ENCODE measurements around the gene C4orf50. TPM values are rescaled to one million over a fixed set of nuclear protein-coding genes. Genes with fewer than 3 reads are reported as not detected.
"Not testable (repeated sequence)": the region's sequence is repeated elsewhere in the genome, so short reads cannot be mapped to it uniquely, and the experiment has no call there.

Gene C4orf50
- polyA plus RNA-seq, 2 donors, result under 0.01 to 0.02 TPM

- WGBS, 2 donors, result 59 to 68% methylated on average over 3 of the region's 3 CpGs
- Histone ChIP-seq H3K27ac (ENCODE audit: low read depth in 2 of 2, low read length in 1 of 2) (no peak overlapping the region), H3K4me3 (ENCODE audit: low read depth in 1 of 2, low read length in 2 of 2) (no peak overlapping the region), H3K9me3 (ENCODE audit: control insufficient read depth in 2 of 2, insufficient read depth in 1 of 2, low read depth in 1 of 2, low read length in 1 of 2) (no peaks in the 10 kb centered on the region), H3K4me1 (ENCODE audit: control insufficient read depth in 2 of 2, insufficient read depth in 2 of 2, low read length in 1 of 2) (no peaks in the 10 kb centered on the region), H3K27me3 (ENCODE audit: control insufficient read depth in 1 of 2, insufficient read depth in 2 of 2, low read length in 2 of 2) (peaks cover 3 to 4% of the 10 kb centered on the region in 2 donors), H3K36me3 (ENCODE audit: control insufficient read depth in 2 of 2, insufficient read depth in 2 of 2, low read length in 1 of 2) (no peaks in the 10 kb centered on the region)
These were observed 7.4 kb downstream of the C4orf50 start for GRCh38 chr4:6010789-6011188.

DNA sequence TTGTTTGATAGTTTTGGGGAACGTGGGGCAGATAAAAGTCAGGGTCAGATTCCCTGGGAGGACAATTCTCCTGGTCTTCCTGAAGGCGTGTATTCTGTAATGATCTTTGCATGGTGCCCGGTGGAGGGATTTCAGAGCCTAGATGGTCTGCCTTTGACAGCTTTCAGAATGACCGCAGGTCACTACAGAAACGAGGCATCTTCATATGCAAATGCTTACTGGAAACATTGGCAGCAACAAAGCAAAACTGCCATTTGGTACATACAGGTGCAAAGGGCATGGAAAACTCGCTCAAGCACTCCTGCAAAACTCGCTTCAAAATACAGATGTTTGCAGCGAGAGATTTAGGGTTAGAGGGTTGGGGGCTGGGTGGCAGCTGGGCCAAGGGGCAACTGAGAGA lies 8.8 kb downstream of the C4orf50 start:
- 34 to 43% methylated on average over 8 of the region's 8 CpGs for WGBS, 2 donors
- no peaks in the 10 kb centered on the region for H3K36me3 ChIP-seq (ENCODE audit: control insufficient read depth in 2 of 2, insufficient read depth in 2 of 2, low read length in 1 of 2)
- peaks cover 3 to 4% of the 10 kb centered on the region in 2 donors for H3K27me3 ChIP-seq (ENCODE audit: control insufficient read depth in 1 of 2, insufficient read depth in 2 of 2, low read length in 2 of 2)
- H3K4me1 ChIP-seq (ENCODE audit: control insufficient read depth in 2 of 2, insufficient read depth in 2 of 2, low read length in 1 of 2), result no peaks in the 10 kb centered on the region
- no peak overlapping the region for H3K27ac ChIP-seq (ENCODE audit: low read depth in 2 of 2, low read length in 1 of 2)
- H3K4me3 ChIP-seq (ENCODE audit: low read depth in 1 of 2, low read length in 2 of 2), result no peak overlapping the region
- no peaks in the 10 kb centered on the region for H3K9me3 ChIP-seq (ENCODE audit: control insufficient read depth in 2 of 2, insufficient read depth in 1 of 2, low read depth in 1 of 2, low read length in 1 of 2)

- H3K4me1 ChIP-seq (ENCODE audit: control insufficient read depth in 2 of 2, insufficient read depth in 2 of 2, low read length in 1 of 2), result no peaks in the 10 kb centered on the region
- no peak overlapping the region for H3K27ac ChIP-seq (ENCODE audit: low read depth in 2 of 2, low read length in 1 of 2)
- WGBS, 2 donors, result 61 to 66% methylated on average over 19 of the region's 19 CpGs
- H3K9me3 ChIP-seq (ENCODE audit: control insufficient read depth in 2 of 2, insufficient read depth in 1 of 2, low read depth in 1 of 2, low read length in 1 of 2), result no peaks in the 10 kb centered on the region
- H3K36me3 ChIP-seq (ENCODE audit: control insufficient read depth in 2 of 2, insufficient read depth in 2 of 2, low read length in 1 of 2), result no peaks in the 10 kb centered on the region
- H3K27me3 ChIP-seq (ENCODE audit: control insufficient read depth in 1 of 2, insufficient read depth in 2 of 2, low read length in 2 of 2), result peaks cover 3 to 4% of the 10 kb centered on the region in 2 donors
- no peak overlapping the region for H3K4me3 ChIP-seq (ENCODE audit: low read depth in 1 of 2, low read length in 2 of 2)
These were observed 9.4 kb downstream of the C4orf50 start for GRCh38 chr4:6008766-6009385.

- peaks cover 2 to 4% of the 10 kb centered on the region in 2 donors for H3K27me3 ChIP-seq (ENCODE audit: control insufficient read depth in 1 of 2, insufficient read depth in 2 of 2, low read length in 2 of 2)
- WGBS, 2 donors, result 20% methylated on average over 40 to 54 of the region's 54 CpGs
- H3K27ac ChIP-seq (ENCODE audit: low read depth in 2 of 2, low read length in 1 of 2), result no peak overlapping the region
- no peaks in the 10 kb centered on the region for H3K4me1 ChIP-seq (ENCODE audit: control insufficient read depth in 2 of 2, insufficient read depth in 2 of 2, low read length in 1 of 2)
- H3K36me3 ChIP-seq (ENCODE audit: control insufficient read depth in 2 of 2, insufficient read depth in 2 of 2, low read length in 1 of 2), result no peaks in the 10 kb centered on the region
- no peaks in the 10 kb centered on the region for H3K9me3 ChIP-seq (ENCODE audit: control insufficient read depth in 2 of 2, insufficient read depth in 1 of 2, low read depth in 1 of 2, low read length in 1 of 2)
- no peak overlapping the region for H3K4me3 ChIP-seq (ENCODE audit: low read depth in 1 of 2, low read length in 2 of 2)
These were observed 10.1 kb downstream of the C4orf50 start for GRCh38 chr4:6008092-6008551.

GRCh38 chr4:6005175-6005574 lies 13.1 kb downstream of the C4orf50 start:
- Histone ChIP-seq H3K27ac (ENCODE audit: low read depth in 2 of 2, low read length in 1 of 2) (no peak overlapping the region), H3K27me3 (ENCODE audit: control insufficient read depth in 1 of 2, insufficient read depth in 2 of 2, low read length in 2 of 2) (peaks cover 0 to 4% of the 10 kb centered on the region in 2 donors), H3K9me3 (ENCODE audit: control insufficient read depth in 2 of 2, insufficient read depth in 1 of 2, low read depth in 1 of 2, low read length in 1 of 2) (no peaks in the 10 kb centered on the region), H3K4me1 (ENCODE audit: control insufficient read depth in 2 of 2, insufficient read depth in 2 of 2, low read length in 1 of 2) (no peaks in the 10 kb centered on the region), H3K4me3 (ENCODE audit: low read depth in 1 of 2, low read length in 2 of 2) (no peak overlapping the region), H3K36me3 (ENCODE audit: control insufficient read depth in 2 of 2, insufficient read depth in 2 of 2, low read length in 1 of 2) (no peaks in the 10 kb centered on the region)
- WGBS, 2 donors, result 68 to 82% methylated on average over 4 of the region's 4 CpGs

- not testable (repeated sequence) for H3K4me1 ChIP-seq (ENCODE audit: control insufficient read depth in 2 of 2, insufficient read depth in 2 of 2, low read length in 1 of 2); H3K4me3 ChIP-seq (ENCODE audit: low read depth in 1 of 2, low read length in 2 of 2); H3K9me3 ChIP-seq (ENCODE audit: control insufficient read depth in 2 of 2, insufficient read depth in 1 of 2, low read depth in 1 of 2, low read length in 1 of 2); H3K36me3 ChIP-seq (ENCODE audit: control insufficient read depth in 2 of 2, insufficient read depth in 2 of 2, low read length in 1 of 2); H3K27ac ChIP-seq (ENCODE audit: low read depth in 2 of 2, low read length in 1 of 2); H3K27me3 ChIP-seq (ENCODE audit: control insufficient read depth in 1 of 2, insufficient read depth in 2 of 2, low read length in 2 of 2)
- WGBS, 2 donors, result 75 to 97% methylated on average over 1 of the region's 1 CpG
These were observed 14.7 kb downstream of the C4orf50 start for GRCh38 chr4:6003485-6003884.

DNA sequence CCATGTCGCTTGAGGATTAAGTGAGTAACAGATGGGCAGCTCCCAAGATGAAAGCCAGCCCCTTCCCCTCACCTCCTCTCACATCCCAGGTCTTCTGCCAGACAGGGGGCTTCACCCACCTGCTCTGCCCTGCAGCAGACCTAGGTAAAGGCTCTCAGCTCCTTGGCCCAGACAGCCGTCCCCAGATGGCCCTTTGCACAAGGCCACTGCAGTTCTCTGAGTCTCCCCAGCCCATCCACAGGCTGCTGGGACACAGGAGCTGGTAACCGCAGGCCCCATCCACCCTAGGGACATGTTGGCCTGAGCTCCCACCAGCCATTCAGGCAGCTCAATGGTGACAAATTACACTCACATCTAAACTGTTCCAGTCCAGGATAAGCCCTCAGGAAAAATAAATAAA lies 15.3 kb downstream of the C4orf50 start:
- 76 to 91% methylated on average over 3 of the region's 3 CpGs for WGBS, 2 donors
- Histone ChIP-seq H3K4me1 (ENCODE audit: control insufficient read depth in 2 of 2, insufficient read depth in 2 of 2, low read length in 1 of 2) (no peaks in the 10 kb centered on the region), H3K4me3 (ENCODE audit: low read depth in 1 of 2, low read length in 2 of 2) (no peak overlapping the region), H3K27ac (ENCODE audit: low read depth in 2 of 2, low read length in 1 of 2) (no peak overlapping the region), H3K36me3 (ENCODE audit: control insufficient read depth in 2 of 2, insufficient read depth in 2 of 2, low read length in 1 of 2) (no peaks in the 10 kb centered on the region), H3K9me3 (ENCODE audit: control insufficient read depth in 2 of 2, insufficient read depth in 1 of 2, low read depth in 1 of 2, low read length in 1 of 2) (no peaks in the 10 kb centered on the region), H3K27me3 (ENCODE audit: control insufficient read depth in 1 of 2, insufficient read depth in 2 of 2, low read length in 2 of 2) (peaks cover 0 to under 1% of the 10 kb centered on the region in 2 donors)

- no peak overlapping the region for H3K27ac ChIP-seq (ENCODE audit: low read depth in 2 of 2, low read length in 1 of 2)
These were observed 15.8 kb downstream of the C4orf50 start for GRCh38 chr4:6002492-6002833.

GRCh38 chr4:6001680-6002491 lies 16.3 kb downstream of the C4orf50 start:
- Histone ChIP-seq H3K27ac (ENCODE audit: low read depth in 2 of 2, low read length in 1 of 2) (no peak overlapping the region), H3K27me3 (ENCODE audit: control insufficient read depth in 1 of 2, insufficient read depth in 2 of 2, low read length in 2 of 2) (no peaks in the 10 kb centered on the region), H3K4me3 (ENCODE audit: low read depth in 1 of 2, low read length in 2 of 2) (no peak overlapping the region), H3K36me3 (ENCODE audit: control insufficient read depth in 2 of 2, insufficient read depth in 2 of 2, low read length in 1 of 2) (no peaks in the 10 kb centered on the region), H3K9me3 (ENCODE audit: control insufficient read depth in 2 of 2, insufficient read depth in 1 of 2, low read depth in 1 of 2, low read length in 1 of 2) (no peaks in the 10 kb centered on the region), H3K4me1 (ENCODE audit: control insufficient read depth in 2 of 2, insufficient read depth in 2 of 2, low read length in 1 of 2) (no peaks in the 10 kb centered on the region)
- WGBS, 2 donors, result 57 to 74% methylated on average over 6 of the region's 6 CpGs

More at GRCh38 chr4:6002492-6002833, 15.8 kb downstream of the C4orf50 start:
- no peaks in the 10 kb centered on the region for H3K27me3 ChIP-seq (ENCODE audit: control insufficient read depth in 1 of 2, insufficient read depth in 2 of 2, low read length in 2 of 2)
- H3K9me3 ChIP-seq (ENCODE audit: control insufficient read depth in 2 of 2, insufficient read depth in 1 of 2, low read depth in 1 of 2, low read length in 1 of 2), result no peaks in the 10 kb centered on the region
- no peaks in the 10 kb centered on the region for H3K4me1 ChIP-seq (ENCODE audit: control insufficient read depth in 2 of 2, insufficient read depth in 2 of 2, low read length in 1 of 2)
- H3K4me3 ChIP-seq (ENCODE audit: low read depth in 1 of 2, low read length in 2 of 2), result no peak overlapping the region
- no peaks in the 10 kb centered on the region for H3K36me3 ChIP-seq (ENCODE audit: control insufficient read depth in 2 of 2, insufficient read depth in 2 of 2, low read length in 1 of 2)
- WGBS, 2 donors, result 79 to 84% methylated on average over 5 of the region's 5 CpGs

Data from esophagus (tissue), 2 donors.